22Rv1 (cell line): ENCODE data around the gene OSGEP.

Source experiments
- H3K27ac ChIP-seq: fragments of 450-650 bp; 2 replicates; pipeline ENCODE4 v1.5.1; 2017
- ZFX ChIP-seq: fragments of 450-650 bp; IDR thresholded peaks from 2 replicates; pipeline ENCODE4 v1.6.1; 2017; ENCODE audit warnings: antibody characterized with exemption, borderline replicate concordance
- TF ChIP-seq, protein P1 (sequence below): fragments of 450-650 bp; IDR thresholded peaks from 2 replicates; pipeline ENCODE4 v1.5.1; 2017; ENCODE audit warnings: mild to moderate bottlenecking

OSGEP gene

DNA sequence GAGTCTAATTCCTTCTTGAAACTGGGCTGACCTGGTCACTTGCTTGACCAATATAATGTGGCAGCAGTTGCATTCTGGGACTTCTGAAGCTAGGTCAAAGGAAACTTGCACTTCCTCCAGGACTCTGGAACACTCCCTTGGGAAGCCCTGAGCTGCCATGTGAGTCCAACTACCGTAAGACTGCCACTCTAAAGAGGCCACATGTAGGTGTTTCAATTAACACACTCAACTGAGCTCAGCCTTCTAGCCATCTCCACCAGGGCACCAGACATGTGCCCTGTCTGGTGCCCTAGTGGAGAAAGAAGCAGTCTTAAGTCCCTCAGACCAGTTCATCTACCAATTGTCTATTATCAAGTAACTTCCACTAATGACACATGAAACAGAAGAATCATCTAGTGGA is 35.2 kb downstream of the OSGEP start:
- no peak for TF ChIP-seq ZFX
- TF ChIP-seq, protein P1, sequence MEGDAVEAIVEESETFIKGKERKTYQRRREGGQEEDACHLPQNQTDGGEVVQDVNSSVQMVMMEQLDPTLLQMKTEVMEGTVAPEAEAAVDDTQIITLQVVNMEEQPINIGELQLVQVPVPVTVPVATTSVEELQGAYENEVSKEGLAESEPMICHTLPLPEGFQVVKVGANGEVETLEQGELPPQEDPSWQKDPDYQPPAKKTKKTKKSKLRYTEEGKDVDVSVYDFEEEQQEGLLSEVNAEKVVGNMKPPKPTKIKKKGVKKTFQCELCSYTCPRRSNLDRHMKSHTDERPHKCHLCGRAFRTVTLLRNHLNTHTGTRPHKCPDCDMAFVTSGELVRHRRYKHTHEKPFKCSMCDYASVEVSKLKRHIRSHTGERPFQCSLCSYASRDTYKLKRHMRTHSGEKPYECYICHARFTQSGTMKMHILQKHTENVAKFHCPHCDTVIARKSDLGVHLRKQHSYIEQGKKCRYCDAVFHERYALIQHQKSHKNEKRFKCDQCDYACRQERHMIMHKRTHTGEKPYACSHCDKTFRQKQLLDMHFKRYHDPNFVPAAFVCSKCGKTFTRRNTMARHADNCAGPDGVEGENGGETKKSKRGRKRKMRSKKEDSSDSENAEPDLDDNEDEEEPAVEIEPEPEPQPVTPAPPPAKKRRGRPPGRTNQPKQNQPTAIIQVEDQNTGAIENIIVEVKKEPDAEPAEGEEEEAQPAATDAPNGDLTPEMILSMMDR, result no peak
- H3K27ac ChIP-seq, result peak overlapping the region; percentile 70

GRCh38 chr14:20418501-20418909 is 36.1 kb downstream of the OSGEP start:
- H3K27ac ChIP-seq, result peak overlapping the region; percentile 70
- TF ChIP-seq ZFX, result no peak

- TF ChIP-seq ZFX, result no peak
- TF ChIP-seq, protein P1, result no peak
- H3K27ac ChIP-seq, result peak overlapping the region; percentile 70
Measured at GRCh38 chr14:20417250-20418186, 37.1 kb downstream of the OSGEP start.

DNA sequence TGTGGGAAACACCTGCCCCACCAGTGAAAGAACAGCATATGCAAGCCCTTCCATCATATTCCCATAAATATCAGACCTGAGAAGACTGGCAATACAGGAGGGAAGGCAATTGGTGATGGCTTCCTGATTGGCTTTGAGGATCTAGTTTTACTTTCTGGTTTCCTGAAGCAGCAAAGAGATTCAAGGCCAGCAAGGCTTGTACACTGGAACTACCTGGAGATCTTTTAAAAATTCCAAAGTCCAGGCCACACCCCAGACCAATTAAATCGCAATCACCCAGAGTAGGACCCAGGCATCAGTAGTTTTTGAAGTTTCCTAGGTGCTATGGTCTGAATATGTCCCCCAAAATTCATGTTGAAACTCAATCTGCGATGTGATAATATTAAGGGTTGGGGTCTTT is 38.4 kb downstream of the OSGEP start:
- TF ChIP-seq, protein P1, result no peak
- TF ChIP-seq ZFX, result no peak
- peak overlapping the region; percentile 70 for H3K27ac ChIP-seq

DNA sequence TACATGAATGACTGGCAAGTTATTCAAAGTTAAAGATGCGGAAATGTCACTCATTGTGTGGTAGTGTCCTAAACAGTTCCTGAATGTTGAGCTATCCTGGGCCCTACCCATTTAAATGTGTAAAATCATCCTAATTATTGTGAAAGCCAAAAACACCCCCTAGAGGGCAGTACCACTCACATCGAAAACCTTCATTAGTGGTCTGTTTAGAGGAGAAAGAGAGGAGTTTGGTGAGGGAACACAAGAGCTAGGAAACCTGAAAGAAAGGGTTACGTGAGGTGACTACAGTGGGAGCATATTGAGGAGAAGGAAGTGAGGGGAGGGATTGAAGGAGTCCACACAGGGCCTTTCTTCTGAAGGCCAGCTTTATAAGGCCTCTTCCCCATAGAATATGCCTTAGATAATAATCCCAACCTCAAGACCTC is 38.8 kb downstream of the OSGEP start:
- TF ChIP-seq, protein P1, result peak; percentile 80
- no peak for TF ChIP-seq ZFX
- peak overlapping the region; percentile 70; the same call in 1 of the 2 replicates for H3K27ac ChIP-seq

DNA sequence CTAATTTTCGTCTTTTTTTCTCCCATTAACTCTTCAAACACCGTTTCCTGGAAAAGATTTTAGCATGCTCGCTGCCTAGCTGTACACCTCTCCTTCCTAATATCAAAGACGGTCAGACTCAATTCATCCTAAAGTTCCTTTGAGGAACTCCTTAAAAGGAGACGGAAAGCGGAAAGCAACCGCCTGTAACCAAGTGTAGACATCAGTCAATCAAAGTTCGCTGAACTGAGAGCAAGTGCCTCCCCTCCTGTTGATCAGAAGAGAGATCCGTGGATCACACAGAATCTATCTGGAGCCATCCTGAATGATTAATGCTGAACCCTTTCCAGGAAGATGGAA is 40.9 kb downstream of the OSGEP start:
- peak overlapping the region; percentile 92 for H3K27ac ChIP-seq

DNA sequence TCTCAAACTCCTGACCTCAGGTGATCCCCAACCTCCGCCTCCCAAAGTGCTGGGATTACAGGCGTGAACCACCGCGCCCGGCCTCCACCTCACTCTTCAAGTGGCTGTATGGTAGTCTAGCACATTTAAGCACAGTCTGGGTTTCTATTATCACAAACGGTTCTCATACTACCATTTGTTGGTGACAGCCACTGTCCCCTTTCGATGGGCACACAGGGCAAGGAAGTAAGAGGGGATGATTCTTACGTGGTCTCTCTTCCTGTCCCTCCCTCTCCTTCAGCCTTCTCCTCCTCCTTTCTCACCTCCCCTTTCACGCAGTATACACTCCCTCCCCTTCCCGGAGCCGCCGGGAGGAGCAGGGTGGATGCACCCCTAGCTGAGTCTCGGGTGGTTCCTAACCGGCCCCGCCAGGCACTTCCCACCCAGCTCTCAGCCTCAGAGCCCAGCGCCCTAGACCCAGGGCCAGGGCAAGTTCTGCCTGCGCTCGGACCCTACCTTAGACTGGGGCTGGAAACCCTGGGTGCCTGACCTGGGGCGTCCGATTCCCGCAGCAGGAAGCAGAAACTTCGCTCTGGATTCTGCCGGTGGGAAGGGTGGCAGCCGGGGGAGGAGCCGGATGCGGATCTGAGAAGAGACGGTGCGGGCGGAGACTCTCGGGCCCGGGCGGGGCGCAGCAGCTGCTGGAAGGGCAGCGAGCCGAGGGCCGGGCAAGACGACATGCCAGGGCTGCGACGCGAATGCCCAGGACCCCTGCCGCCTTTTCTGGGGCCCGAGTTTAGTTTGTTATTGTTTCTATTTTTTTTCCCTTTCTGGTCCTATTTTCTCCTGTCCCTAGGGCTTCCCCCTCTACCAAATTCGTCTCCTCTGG is 41.5 kb downstream of the OSGEP start, which contains the start of gene TEP1:
TSS of gene TEP1 (minus strand) at position 626 of the 868 bp plus-strand sequence. CDS start 5,062 bp downstream, outside the sequence.
- TF ChIP-seq ZFX, result no peak
- TF ChIP-seq, protein P1, result no peak
- H3K27ac ChIP-seq, result peak within 1 kb of the TSS; percentile 92

More for the DNA sequence above, 40.9 kb downstream of the OSGEP start:
- TF ChIP-seq, protein P1, result no peak
- TF ChIP-seq ZFX, result no peak
